Measurements from ENCODE around the gene CPNE2.
"Not testable (repeated sequence)": the region's sequence is repeated elsewhere in the genome, so short reads cannot be mapped to it uniquely, and the experiment has no call there.

CPNE2 gene

GRCh38 chr16:57096192-57096591 is 3.8 kb downstream of the CPNE2 start:
- no peaks in the 10 kb centered on the region for H3K27me3 ChIP-seq (ENCODE audit: control insufficient read depth in 2 of 2, insufficient read depth in 2 of 2, low read length in 2 of 2)
- peaks cover 14 to 24% of the 10 kb centered on the region in 2 donors for H3K4me1 ChIP-seq (ENCODE audit: control insufficient read depth in 2 of 2, insufficient read depth in 2 of 2, low read length in 2 of 2)
- no peak overlapping the region for H3K4me3 ChIP-seq (ENCODE audit: low read length in 2 of 2)
- no peak overlapping the region for H3K9ac ChIP-seq (ENCODE audit: low read depth in 1 of 2, low read length in 2 of 2)
- H3K9me3 ChIP-seq (ENCODE audit: control insufficient read depth in 2 of 2, low read length in 2 of 2), result no peaks in the 10 kb centered on the region
- H3K36me3 ChIP-seq (ENCODE audit: control insufficient read depth in 2 of 2, insufficient read depth in 2 of 2, low read length in 2 of 2), result peaks cover 2 to 5% of the 10 kb centered on the region in 2 donors
- H3K27ac ChIP-seq (ENCODE audit: low read depth in 2 of 2, low read length in 2 of 2), result no peak overlapping the region

GRCh38 chr16:57096793-57097192 is 4.4 kb downstream of the CPNE2 start:
- Histone ChIP-seq H3K36me3 (ENCODE audit: control insufficient read depth in 2 of 2, insufficient read depth in 2 of 2, low read length in 2 of 2) (peaks cover 2 to 5% of the 10 kb centered on the region in 2 donors), H3K4me3 (ENCODE audit: low read length in 2 of 2) (no peak overlapping the region), H3K9ac (ENCODE audit: low read depth in 1 of 2, low read length in 2 of 2) (no peak overlapping the region), H3K4me1 (ENCODE audit: control insufficient read depth in 2 of 2, insufficient read depth in 2 of 2, low read length in 2 of 2) (peaks cover 13 to 18% of the 10 kb centered on the region in 2 donors), H3K9me3 (ENCODE audit: control insufficient read depth in 2 of 2, low read length in 2 of 2) (no peaks in the 10 kb centered on the region), H3K27me3 (ENCODE audit: control insufficient read depth in 2 of 2, insufficient read depth in 2 of 2, low read length in 2 of 2) (no peaks in the 10 kb centered on the region), H3K27ac (ENCODE audit: low read depth in 2 of 2, low read length in 2 of 2) (no peak overlapping the region)

- H3K9ac ChIP-seq (ENCODE audit: low read depth in 1 of 2, low read length in 2 of 2), result no peak overlapping the region
- no peak overlapping the region for H3K4me3 ChIP-seq (ENCODE audit: low read length in 2 of 2)
- H3K36me3 ChIP-seq (ENCODE audit: control insufficient read depth in 2 of 2, insufficient read depth in 2 of 2, low read length in 2 of 2), result peaks cover 2 to 5% of the 10 kb centered on the region in 2 donors
- no peak overlapping the region for H3K27ac ChIP-seq (ENCODE audit: low read depth in 2 of 2, low read length in 2 of 2)
- no peaks in the 10 kb centered on the region for H3K27me3 ChIP-seq (ENCODE audit: control insufficient read depth in 2 of 2, insufficient read depth in 2 of 2, low read length in 2 of 2)
- H3K9me3 ChIP-seq (ENCODE audit: control insufficient read depth in 2 of 2, low read length in 2 of 2), result no peaks in the 10 kb centered on the region
- H3K4me1 ChIP-seq (ENCODE audit: control insufficient read depth in 2 of 2, insufficient read depth in 2 of 2, low read length in 2 of 2), result peaks cover 8 to 11% of the 10 kb centered on the region in 2 donors
These were observed 5.9 kb downstream of the CPNE2 start for GRCh38 chr16:57098188-57098841.

- H3K9me3 ChIP-seq (ENCODE audit: control insufficient read depth in 2 of 2, low read length in 2 of 2); H3K27ac ChIP-seq (ENCODE audit: low read depth in 2 of 2, low read length in 2 of 2); H3K27me3 ChIP-seq (ENCODE audit: control insufficient read depth in 2 of 2, insufficient read depth in 2 of 2, low read length in 2 of 2); H3K4me3 ChIP-seq (ENCODE audit: low read length in 2 of 2); H3K36me3 ChIP-seq (ENCODE audit: control insufficient read depth in 2 of 2, insufficient read depth in 2 of 2, low read length in 2 of 2); H3K9ac ChIP-seq (ENCODE audit: low read depth in 1 of 2, low read length in 2 of 2); H3K4me1 ChIP-seq (ENCODE audit: control insufficient read depth in 2 of 2, insufficient read depth in 2 of 2, low read length in 2 of 2): not testable (repeated sequence)
These were observed 7.6 kb downstream of the CPNE2 start for GRCh38 chr16:57099965-57100364.

- Histone ChIP-seq H3K4me3 (ENCODE audit: low read length in 2 of 2) (no peak overlapping the region), H3K36me3 (ENCODE audit: control insufficient read depth in 2 of 2, insufficient read depth in 2 of 2, low read length in 2 of 2) (peaks cover 2 to 5% of the 10 kb centered on the region in 2 donors), H3K27me3 (ENCODE audit: control insufficient read depth in 2 of 2, insufficient read depth in 2 of 2, low read length in 2 of 2) (no peaks in the 10 kb centered on the region), H3K4me1 (ENCODE audit: control insufficient read depth in 2 of 2, insufficient read depth in 2 of 2, low read length in 2 of 2) (no peaks in the 10 kb centered on the region), H3K27ac (ENCODE audit: low read depth in 2 of 2, low read length in 2 of 2) (no peak overlapping the region), H3K9ac (ENCODE audit: low read depth in 1 of 2, low read length in 2 of 2) (no peak overlapping the region), H3K9me3 (ENCODE audit: control insufficient read depth in 2 of 2, low read length in 2 of 2) (no peaks in the 10 kb centered on the region)
These were observed 8.1 kb downstream of the CPNE2 start for GRCh38 chr16:57100445-57100844.

GRCh38 chr16:57102888-57103851 is 10.8 kb downstream of the CPNE2 start:
- H3K9me3 ChIP-seq (ENCODE audit: control insufficient read depth in 2 of 2, low read length in 2 of 2), result no peaks in the 10 kb centered on the region
- H3K36me3 ChIP-seq (ENCODE audit: control insufficient read depth in 2 of 2, insufficient read depth in 2 of 2, low read length in 2 of 2), result no peaks in the 10 kb centered on the region
- H3K4me3 ChIP-seq (ENCODE audit: low read length in 2 of 2), result no peak overlapping the region
- no peaks in the 10 kb centered on the region for H3K27me3 ChIP-seq (ENCODE audit: control insufficient read depth in 2 of 2, insufficient read depth in 2 of 2, low read length in 2 of 2)
- no peak overlapping the region for H3K9ac ChIP-seq (ENCODE audit: low read depth in 1 of 2, low read length in 2 of 2)
- H3K27ac ChIP-seq (ENCODE audit: low read depth in 2 of 2, low read length in 2 of 2), result no peak overlapping the region
- peaks cover 0 to 3% of the 10 kb centered on the region in 2 donors for H3K4me1 ChIP-seq (ENCODE audit: control insufficient read depth in 2 of 2, insufficient read depth in 2 of 2, low read length in 2 of 2)

GRCh38 chr16:57104706-57105105 is 12.3 kb downstream of the CPNE2 start:
- Histone ChIP-seq H3K27me3 (ENCODE audit: control insufficient read depth in 2 of 2, insufficient read depth in 2 of 2, low read length in 2 of 2) (no peaks in the 10 kb centered on the region), H3K36me3 (ENCODE audit: control insufficient read depth in 2 of 2, insufficient read depth in 2 of 2, low read length in 2 of 2) (no peaks in the 10 kb centered on the region), H3K9ac (ENCODE audit: low read depth in 1 of 2, low read length in 2 of 2) (no peak overlapping the region), H3K4me1 (ENCODE audit: control insufficient read depth in 2 of 2, insufficient read depth in 2 of 2, low read length in 2 of 2) (peaks cover 0 to 3% of the 10 kb centered on the region in 2 donors), H3K4me3 (ENCODE audit: low read length in 2 of 2) (no peak overlapping the region), H3K9me3 (ENCODE audit: control insufficient read depth in 2 of 2, low read length in 2 of 2) (no peaks in the 10 kb centered on the region), H3K27ac (ENCODE audit: low read depth in 2 of 2, low read length in 2 of 2) (no peak overlapping the region)

GRCh38 chr16:57105184-57105583 is 12.8 kb downstream of the CPNE2 start:
- Histone ChIP-seq H3K4me3 (ENCODE audit: low read length in 2 of 2) (no peak overlapping the region), H3K27me3 (ENCODE audit: control insufficient read depth in 2 of 2, insufficient read depth in 2 of 2, low read length in 2 of 2) (no peaks in the 10 kb centered on the region), H3K4me1 (ENCODE audit: control insufficient read depth in 2 of 2, insufficient read depth in 2 of 2, low read length in 2 of 2) (peaks cover 0 to 3% of the 10 kb centered on the region in 2 donors), H3K9me3 (ENCODE audit: control insufficient read depth in 2 of 2, low read length in 2 of 2) (no peaks in the 10 kb centered on the region), H3K9ac (ENCODE audit: low read depth in 1 of 2, low read length in 2 of 2) (no peak overlapping the region), H3K27ac (ENCODE audit: low read depth in 2 of 2, low read length in 2 of 2) (no peak overlapping the region), H3K36me3 (ENCODE audit: control insufficient read depth in 2 of 2, insufficient read depth in 2 of 2, low read length in 2 of 2) (no peaks in the 10 kb centered on the region)

- Histone ChIP-seq H3K36me3 (ENCODE audit: control insufficient read depth in 2 of 2, insufficient read depth in 2 of 2, low read length in 2 of 2) (no peaks in the 10 kb centered on the region), H3K4me3 (ENCODE audit: low read length in 2 of 2) (no peak overlapping the region), H3K9me3 (ENCODE audit: control insufficient read depth in 2 of 2, low read length in 2 of 2) (no peaks in the 10 kb centered on the region), H3K4me1 (ENCODE audit: control insufficient read depth in 2 of 2, insufficient read depth in 2 of 2, low read length in 2 of 2) (peaks cover 0 to 3% of the 10 kb centered on the region in 2 donors), H3K27me3 (ENCODE audit: control insufficient read depth in 2 of 2, insufficient read depth in 2 of 2, low read length in 2 of 2) (no peaks in the 10 kb centered on the region), H3K9ac (ENCODE audit: low read depth in 1 of 2, low read length in 2 of 2) (no peak overlapping the region), H3K27ac (ENCODE audit: low read depth in 2 of 2, low read length in 2 of 2) (no peak overlapping the region)
These were observed 14.4 kb downstream of the CPNE2 start for GRCh38 chr16:57106767-57107166.

GRCh38 chr16:57107321-57107922 is 15.0 kb downstream of the CPNE2 start:
- H3K27me3 ChIP-seq (ENCODE audit: control insufficient read depth in 2 of 2, insufficient read depth in 2 of 2, low read length in 2 of 2), result no peaks in the 10 kb centered on the region
- H3K4me1 ChIP-seq (ENCODE audit: control insufficient read depth in 2 of 2, insufficient read depth in 2 of 2, low read length in 2 of 2), result peaks cover 0 to 3% of the 10 kb centered on the region in 2 donors
- no peaks in the 10 kb centered on the region for H3K9me3 ChIP-seq (ENCODE audit: control insufficient read depth in 2 of 2, low read length in 2 of 2)
- H3K9ac ChIP-seq (ENCODE audit: low read depth in 1 of 2, low read length in 2 of 2), result no peak overlapping the region
- no peak overlapping the region for H3K4me3 ChIP-seq (ENCODE audit: low read length in 2 of 2)
- no peak overlapping the region for H3K27ac ChIP-seq (ENCODE audit: low read depth in 2 of 2, low read length in 2 of 2)
- H3K36me3 ChIP-seq (ENCODE audit: control insufficient read depth in 2 of 2, insufficient read depth in 2 of 2, low read length in 2 of 2), result no peaks in the 10 kb centered on the region

All from mucosa of rectum (tissue), 2 donors.